Activated T-cell treated with anti-CD3 and anti-CD28 coated beads for 24 hours (primary cell): ENCODE data around the gene NEBL.

Experiments used
- DNase-seq: peaks from one replicate; pipeline ENCODE4 v3.0.0-alpha.2; 2020; ENCODE audit warnings: low read depth

Gene NEBL

GRCh38 chr10:20858292-20859124 lies 38.6 kb downstream of the NEBL start:
- no peak for DNase-seq

GRCh38 chr10:20856484-20856883 lies 40.6 kb downstream of the NEBL start:
- no peak for DNase-seq

GRCh38 chr10:20855398-20856038 lies 41.6 kb downstream of the NEBL start:
- DNase-seq: no peak

GRCh38 chr10:20853276-20853675 lies 43.8 kb downstream of the NEBL start:
- DNase-seq: no peak

- DNase-seq: no peak
These were observed 44.8 kb downstream of the NEBL start for GRCh38 chr10:20852303-20852702.

GRCh38 chr10:20847512-20847911 lies 49.6 kb downstream of the NEBL start:
- DNase-seq: no peak

GRCh38 chr10:20846263-20846662 lies 50.8 kb downstream of the NEBL start:
- DNase-seq: no peak

GRCh38 chr10:20841419-20841818 lies 55.7 kb downstream of the NEBL start:
- DNase-seq: no peak

- no peak for DNase-seq
These were observed 57.2 kb downstream of the NEBL start for GRCh38 chr10:20839910-20840309.

GRCh38 chr10:20839141-20839540 lies 58.0 kb downstream of the NEBL start:
- no peak for DNase-seq

GRCh38 chr10:20836401-20836800 lies 60.7 kb downstream of the NEBL start:
- no peak for DNase-seq

GRCh38 chr10:20835335-20835734 lies 61.8 kb downstream of the NEBL start:
- no peak for DNase-seq

GRCh38 chr10:20834825-20835224 lies 62.3 kb downstream of the NEBL start:
- no peak for DNase-seq

- DNase-seq: no peak
These were observed 74.3 kb downstream of the NEBL start for GRCh38 chr10:20822825-20823224.

GRCh38 chr10:20817646-20818045 lies 79.5 kb downstream of the NEBL start:
- DNase-seq: no peak

GRCh38 chr10:20817116-20817515 lies 80.0 kb downstream of the NEBL start:
- DNase-seq: no peak

GRCh38 chr10:20814116-20814515 lies 83.0 kb downstream of the NEBL start:
- DNase-seq: no peak

GRCh38 chr10:20811131-20811530 lies 86.0 kb downstream of the NEBL start:
- no peak for DNase-seq

GRCh38 chr10:20809631-20810030 lies 87.5 kb downstream of the NEBL start:
- no peak for DNase-seq

- no peak for DNase-seq
These were observed 90.6 kb downstream of the NEBL start for GRCh38 chr10:20806487-20806886.

- DNase-seq: no peak
These were observed 99.8 kb downstream of the NEBL start for GRCh38 chr10:20797290-20797689.

- no peak for DNase-seq
These were observed 101.7 kb downstream of the NEBL start for GRCh38 chr10:20795391-20795790.

- DNase-seq: no peak
These were observed 111.9 kb downstream of the NEBL start for GRCh38 chr10:20785174-20785573.
